HCT116 (cell line): Measurements from ENCODE around the gene PIK3C3. TPM values are rescaled to one million over a fixed set of nuclear protein-coding genes. Genes with fewer than 3 reads are reported as not detected.

Experiments
- ATAC-seq: fragments of 200-7000 bp; cut with Tn5 transposase; 2 replicates; pipeline ENCODE4 v1.9.1; 2020; ENCODE audit warnings: mild to moderate bottlenecking, moderate library complexity
- BruUV-seq: library from RNA; stranded (reverse); fragments of 400-500 nt; replicated peaks from 2 replicates; lab custom pipeline; 2021; lab: Mats Ljungman, UMichigan
- CTCF ChIA-PET: fragments of 300-600 bp; sonication (Branson Sonifier 250); formaldehyde crosslinking; loops from one replicate; lab custom pipeline; 2021; ENCODE audit warnings: antibody characterized with exemption; lab: Charles Lee
- POLR2A ChIA-PET: fragments of 300-600, 350-600 bp; sonication (Branson Sonifier 250); formaldehyde crosslinking; loops from one replicate; lab custom pipeline; 2021; ENCODE audit warnings: antibody characterized with exemption; lab: Charles Lee
- RAD21 ChIA-PET, 2 experiments: fragments of 300-600 bp; sonication (Branson Sonifier 250); formaldehyde crosslinking; loops; one replicate each; lab custom pipeline; 2023; ENCODE audit warnings: low total read pairs in 2 of 2; ENCODE audit not compliant: uncharacterized antibody in 2 of 2, unreplicated experiment in 2 of 2, low non-redundant PET in 1 of 2; lab: Charles Lee
- DNase-seq: peaks from one replicate; pipeline ENCODE4 v3.0.0-alpha.2; 2010; ENCODE audit warnings: low read depth, low spot score
- H2AFZ ChIP-seq: fragments of 200-600 bp; shearing (Covaris generic), sonication (generic); 2 replicates; pipeline ENCODE4 v1.6.1; 2017; ENCODE audit warnings: low read depth, mixed run types, mixed read lengths, antibody characterized with exemption, low read length; ENCODE audit not compliant: poor library complexity, severe bottlenecking
- H3K27ac ChIP-seq: 2 replicates; pipeline ENCODE4 v1.5.1; 2012; ENCODE audit warnings: low read depth, low read length
- H3K27me3 ChIP-seq: fragments of 200-600 bp; sonication (generic); 2 replicates; pipeline ENCODE4 v1.6.1; 2016; ENCODE audit warnings: mixed run types, low read length, mixed read lengths; ENCODE audit not compliant: insufficient read depth
- H3K36me3 ChIP-seq, 2 experiments: fragments of 200-500 bp in 1 of 2; fragments of 200-600 bp in 1 of 2; sonication (Bioruptor generic) in 1 of 2; sonication (generic) in 1 of 2; 2 replicates each; pipeline versions ENCODE4 v1.5.1 to v1.6.1; 2014 to 2016; ENCODE audit warnings: low read length in 2 of 2, inconsistent platforms in 1 of 2, mixed read lengths in 1 of 2, mixed run types in 1 of 2; ENCODE audit not compliant: insufficient read depth in 2 of 2, control insufficient read depth in 1 of 2
- H3K4me1 ChIP-seq, 2 experiments: fragments of 200-600 bp in 1 of 2; sonication (generic) in 1 of 2; 2 replicates each; pipeline versions ENCODE4 v1.5.1 to v1.6.1; 2012 to 2017; ENCODE audit warnings: low read length in 2 of 2, inconsistent platforms in 1 of 2, mild to moderate bottlenecking in 1 of 2, mixed read lengths in 1 of 2, mixed run types in 1 of 2, moderate library complexity in 1 of 2; ENCODE audit not compliant: insufficient read depth in 2 of 2, control insufficient read depth in 1 of 2
- H3K4me2 ChIP-seq: fragments of 200-600 bp; sonication (generic); 2 replicates; pipeline ENCODE4 v1.6.1; 2017; ENCODE audit warnings: mixed run types, low read length, mixed read lengths
- H3K4me3 ChIP-seq, 2 experiments: fragments of 200-600 bp in 1 of 2; sonication (generic) in 1 of 2; replicated peaks in 1 of 2; 2 replicates each; pipeline ENCODE4 v1.5.1; 2011 to 2016; ENCODE audit warnings: low read length in 2 of 2, control low read depth in 1 of 2, low read depth in 1 of 2, mild to moderate bottlenecking in 1 of 2, mixed read lengths in 1 of 2, mixed run types in 1 of 2
- H3K79me2 ChIP-seq: fragments of 200-600 bp; sonication (generic); 2 replicates; pipeline ENCODE4 v1.6.1; 2017; ENCODE audit warnings: mild to moderate bottlenecking, mixed run types, low read length, moderate library complexity, mixed read lengths; ENCODE audit not compliant: insufficient read depth
- H3K9ac ChIP-seq: fragments of 200-600 bp; sonication (generic); 2 replicates; pipeline ENCODE4 v1.6.1; 2016; ENCODE audit warnings: low read length, mixed read lengths
- H3K9me2 ChIP-seq: fragments of 200-600 bp; sonication (generic), shearing (Covaris generic); 2 replicates; pipeline ENCODE4 v1.6.1; 2017; ENCODE audit warnings: mixed run types, mild to moderate bottlenecking, moderate library complexity; ENCODE audit not compliant: insufficient read depth
- H3K9me3 ChIP-seq, 2 experiments: fragments of 200-500 bp in 1 of 2; fragments of 200-600 bp in 1 of 2; sonication (Bioruptor generic) in 1 of 2; sonication (generic) in 1 of 2; 2 replicates each; pipeline ENCODE4 v1.6.1; 2014 to 2017; ENCODE audit warnings: low read length in 2 of 2, mixed read lengths in 2 of 2, inconsistent platforms in 1 of 2, low read depth in 1 of 2, mild to moderate bottlenecking in 1 of 2, mixed run types in 1 of 2, moderate library complexity in 1 of 2; ENCODE audit not compliant: control insufficient read depth in 1 of 2, insufficient read depth in 1 of 2
- H4K20me1 ChIP-seq: fragments of 200-600 bp; sonication (generic), shearing (Covaris generic); 2 replicates; pipeline ENCODE4 v1.6.1; 2017; ENCODE audit warnings: mixed run types, mild to moderate bottlenecking, moderate library complexity; ENCODE audit not compliant: insufficient read depth
- ATF3 ChIP-seq: IDR thresholded peaks from 2 replicates; pipeline ENCODE4 v1.6.1; 2012
- CBX3 ChIP-seq: IDR thresholded peaks from 2 replicates; pipeline ENCODE4 v1.6.1; 2012; ENCODE audit warnings: low read depth
- CEBPB ChIP-seq: IDR thresholded peaks from 2 replicates; pipeline ENCODE4 v1.6.1; 2012; ENCODE audit warnings: low read depth
- ELF1 ChIP-seq: IDR thresholded peaks from 2 replicates; pipeline ENCODE4 v1.6.1; 2012; ENCODE audit warnings: low read depth, borderline replicate concordance
- EZH2 ChIP-seq: fragments of 200-600 bp; sonication (generic); IDR thresholded peaks from 2 replicates; pipeline ENCODE4 v1.6.1; 2017; ENCODE audit warnings: antibody characterized with exemption, mixed run types
- EZH2phosphoT487 ChIP-seq: fragments of 200-600 bp; IDR thresholded peaks from 2 replicates; pipeline ENCODE4 v1.6.1; 2018; ENCODE audit warnings: antibody characterized with exemption, borderline replicate concordance
- FOSL1 ChIP-seq: IDR thresholded peaks from 2 replicates; pipeline ENCODE4 v1.6.1; 2012; ENCODE audit warnings: low read depth
- JUND ChIP-seq: IDR thresholded peaks from 2 replicates; pipeline ENCODE4 v1.6.1; 2012
- MAX ChIP-seq: IDR thresholded peaks from 2 replicates; pipeline ENCODE4 v1.6.1; 2012
- POLR2AphosphoS5 ChIP-seq: IDR thresholded peaks from 2 replicates; pipeline ENCODE4 v1.6.1; 2011; ENCODE audit warnings: mild to moderate bottlenecking, low read depth, low read length, moderate library complexity
- RAD21 ChIP-seq: IDR thresholded peaks from 2 replicates; pipeline ENCODE4 v1.6.1; 2012; ENCODE audit warnings: low read depth, mild to moderate bottlenecking
- REST ChIP-seq: IDR thresholded peaks from 2 replicates; pipeline ENCODE4 v1.6.1; 2012; ENCODE audit warnings: low read depth
- SIN3A ChIP-seq: IDR thresholded peaks from 2 replicates; pipeline ENCODE4 v1.6.1; 2012; ENCODE audit warnings: low read depth
- SP1 ChIP-seq: IDR thresholded peaks from 2 replicates; pipeline ENCODE4 v1.6.1; 2012; ENCODE audit warnings: low read depth
- SRF ChIP-seq: IDR thresholded peaks from 2 replicates; pipeline ENCODE4 v1.6.1; 2012; ENCODE audit warnings: low read depth
- TCF7L2 ChIP-seq: IDR thresholded peaks from 2 replicates; pipeline ENCODE4 v1.7.0; 2011; ENCODE audit warnings: borderline replicate concordance, inconsistent platforms; ENCODE audit not compliant: insufficient read depth, insufficient read length; ENCODE audit errors: extremely low read depth
- ZBTB33 ChIP-seq: IDR thresholded peaks from 2 replicates; pipeline ENCODE4 v1.6.1; 2011; ENCODE audit warnings: mild to moderate bottlenecking, low read length, moderate library complexity; ENCODE audit not compliant: insufficient replicate concordance; ENCODE audit errors: extremely low read depth
- ZFX ChIP-seq: fragments of 450-650 bp; IDR thresholded peaks from 2 replicates; pipeline ENCODE4 v1.6.1; 2017
- ZNF274 ChIP-seq: fragments of 200-500 bp; sonication (Bioruptor generic); IDR thresholded peaks from 2 replicates; pipeline ENCODE4 v1.6.1; 2014; ENCODE audit warnings: mild to moderate bottlenecking, low read depth, low read length, inconsistent platforms
- intact Hi-C: fragments of 100-400 bp; cut with micrococcal nuclease; formaldehyde crosslinking; loops from 2 replicates; pipeline ENCODE4 v1.10.0; 2022
- total RNA-seq: library from RNA; stranded (reverse); gene quantifications from one replicate; pipeline ENCODE4 v1.2.1, GENCODE V29; 2021; ENCODE audit not compliant: unreplicated experiment

PIK3C3 gene
- total RNA-seq, 1 experiment from 2014 or later: 40.4 TPM

GRCh38 chr18:42100248-42100647 is 145.2 kb downstream of the PIK3C3 start:
- Histone ChIP-seq H3K4me1 (no peaks in the 10 kb centered on the region), H3K27ac (no peak overlapping the region), H3K27me3 (no peaks in the 10 kb centered on the region), H3K36me3 (no peaks in the 10 kb centered on the region), H3K79me2 (no peaks in the 10 kb centered on the region), H3K9me2 (no peaks in the 10 kb centered on the region), H3K9me3 (no peaks in the 10 kb centered on the region), H4K20me1 (no peaks in the 10 kb centered on the region), H2AFZ (no peak overlapping the region), H3K9ac (no peak overlapping the region), H3K4me3 (no peak overlapping the region), H3K4me2 (no peak overlapping the region)
- DNase-seq (no peak), ATAC-seq (no peak)
- CTCF ChIA-PET: interaction anchor here (2.0 kb wide), 1 partner anchor 14 kb away, joined by 8 read pairs; no protein-coding TSS in a partner anchor
- RAD21 ChIA-PET: no interaction called here
- intact Hi-C loops: no loop called here
- no TSS peak for BruUV-seq
- TF ChIP-seq ZFX (no peak), POLR2AphosphoS5 (no peak), REST (no peak), EZH2phosphoT487 (no peak), FOSL1 (no peak), CEBPB (no peak), EZH2 (no peak), ELF1 (no peak), SP1 (no peak), TCF7L2 (no peak), ATF3 (no peak), MAX (no peak), JUND (no peak), ZNF274 (no peak), ZBTB33 (no peak), RAD21 (no peak), CBX3 (no peak), SRF (no peak), SIN3A (no peak)
- POLR2A ChIA-PET: no interaction called here
